HG02870 (cell line): Measurements from ENCODE around the gene CGB7.
"Not testable (repeated sequence)": the region's sequence is repeated elsewhere in the genome, so short reads cannot be mapped to it uniquely, and the experiment has no call there.

Experiments used
- ATAC-seq: cut with Tn5 transposase; IDR thresholded peaks from one replicate; pipeline ENCODE4 v1.9.1; 2021; ENCODE audit warnings: mild to moderate bottlenecking, moderate library complexity; ENCODE audit not compliant: unreplicated experiment

The CGB7 gene

DNA sequence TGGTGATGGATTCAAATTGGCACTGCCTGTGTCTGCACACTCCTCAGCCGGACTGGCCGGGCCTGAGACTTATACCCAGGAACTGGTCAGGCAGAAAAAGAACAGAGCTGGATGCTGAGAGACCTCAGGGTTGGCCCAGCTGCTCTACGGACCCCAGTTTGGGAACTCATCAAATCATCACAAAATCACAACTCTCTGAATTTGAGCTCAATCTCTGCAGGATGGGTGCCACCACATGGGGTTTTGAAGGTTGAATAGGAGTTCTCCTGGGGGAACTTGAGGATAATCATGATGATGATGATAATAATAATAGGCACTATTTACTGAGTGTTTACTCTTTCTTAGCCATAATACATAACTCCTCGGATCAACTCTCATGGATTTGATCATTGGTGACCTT, 14.9 kb downstream of the CGB7 start:
- ATAC-seq, result not testable (repeated sequence)

DNA sequence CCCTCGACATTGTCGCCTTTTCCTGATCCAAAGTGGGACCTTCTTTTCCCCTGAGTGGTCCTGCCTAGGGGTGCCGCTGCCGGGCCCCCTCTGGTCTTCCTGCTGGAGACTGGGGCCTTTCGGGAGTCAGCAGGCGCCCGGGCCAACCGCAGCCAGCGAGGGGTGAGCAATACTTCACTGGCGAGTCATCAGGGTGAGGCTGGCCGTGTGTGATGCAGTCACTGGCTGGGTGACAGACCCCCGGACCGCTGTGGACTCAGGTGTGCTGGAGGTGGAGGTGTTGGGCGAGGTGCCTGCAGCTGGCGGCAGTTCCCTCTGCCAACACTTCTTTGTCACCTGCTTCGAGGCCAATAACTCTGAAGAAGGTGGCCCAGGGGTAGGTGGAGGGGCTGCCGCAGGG, 15.4 kb downstream of the CGB7 start:
- no peak for ATAC-seq

DNA sequence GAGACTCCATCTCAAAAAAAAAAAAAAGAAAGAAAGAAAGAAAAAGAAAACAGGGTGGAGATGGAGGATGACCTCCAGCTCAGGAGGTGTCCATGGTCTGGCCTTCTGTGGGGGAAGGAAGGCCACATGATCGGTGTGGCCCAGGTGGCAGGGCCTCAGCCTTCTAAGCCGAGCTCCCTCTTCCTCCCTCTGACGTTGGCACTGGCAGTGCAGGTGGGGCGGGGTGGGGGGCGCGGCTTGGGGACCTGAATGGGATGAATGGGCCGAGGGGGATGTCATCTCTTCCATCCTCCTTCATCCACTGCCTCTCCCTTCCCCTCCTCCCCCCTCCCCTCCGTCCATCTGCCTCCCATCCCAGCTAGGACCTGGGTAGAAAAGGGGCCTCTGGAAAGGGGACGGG, 17.8 kb downstream of the CGB7 start:
- ATAC-seq, result not testable (repeated sequence)

DNA sequence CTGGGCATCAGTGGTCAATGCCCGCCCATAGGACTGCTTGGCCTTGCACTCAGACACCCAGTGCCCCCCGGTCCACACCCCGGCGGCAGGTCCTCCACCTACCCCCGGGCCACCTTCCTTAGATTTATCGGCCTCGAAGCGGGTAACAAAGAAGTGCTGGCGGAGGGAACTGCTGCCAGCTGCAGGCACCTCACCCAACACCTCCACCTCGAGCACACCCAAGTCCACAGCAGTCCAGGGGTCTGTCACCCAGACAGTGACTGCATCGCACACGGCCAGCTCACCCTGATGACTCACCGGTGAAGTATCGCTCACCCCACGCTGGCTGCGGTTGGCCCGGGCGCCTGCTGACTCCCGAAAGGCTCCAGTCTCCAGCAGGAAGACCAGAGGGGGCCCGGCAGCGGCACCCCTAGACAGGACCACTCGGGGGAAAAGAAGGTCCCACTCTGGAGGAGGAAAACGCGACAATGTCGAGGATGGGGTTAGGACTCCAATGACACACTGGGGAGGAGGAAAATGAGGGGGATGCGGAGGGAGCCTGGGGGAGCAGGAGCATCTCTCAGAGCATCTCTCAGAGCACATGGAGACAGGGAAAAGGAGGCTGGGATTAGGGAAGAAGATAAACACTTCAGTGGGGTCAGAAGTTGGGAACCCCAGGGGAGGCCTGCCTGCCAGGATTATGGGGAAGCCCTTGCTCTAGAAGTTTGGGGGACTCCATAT, 18.8 kb downstream of the CGB7 start:
- not testable (repeated sequence) for ATAC-seq

DNA sequence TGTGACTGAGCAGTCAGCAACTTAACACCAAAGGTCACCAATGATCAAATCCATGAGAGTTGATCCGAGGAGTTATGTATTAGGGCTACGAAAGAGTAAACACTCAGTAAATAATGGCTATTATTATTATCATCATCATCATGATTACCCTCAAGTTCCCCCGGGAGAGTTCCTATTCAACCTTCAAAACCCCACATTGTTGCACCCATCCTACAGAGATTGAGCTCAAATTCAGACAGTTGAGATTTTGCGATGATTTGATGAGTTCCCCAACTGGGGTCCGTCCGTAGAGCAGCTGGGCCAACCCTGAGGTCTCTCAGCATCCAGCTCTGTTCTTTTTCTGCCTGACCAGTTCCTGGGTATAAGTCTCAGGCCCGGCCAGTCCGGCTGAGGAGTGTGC, 19.4 kb downstream of the CGB7 start:
- not testable (repeated sequence) for ATAC-seq

DNA sequence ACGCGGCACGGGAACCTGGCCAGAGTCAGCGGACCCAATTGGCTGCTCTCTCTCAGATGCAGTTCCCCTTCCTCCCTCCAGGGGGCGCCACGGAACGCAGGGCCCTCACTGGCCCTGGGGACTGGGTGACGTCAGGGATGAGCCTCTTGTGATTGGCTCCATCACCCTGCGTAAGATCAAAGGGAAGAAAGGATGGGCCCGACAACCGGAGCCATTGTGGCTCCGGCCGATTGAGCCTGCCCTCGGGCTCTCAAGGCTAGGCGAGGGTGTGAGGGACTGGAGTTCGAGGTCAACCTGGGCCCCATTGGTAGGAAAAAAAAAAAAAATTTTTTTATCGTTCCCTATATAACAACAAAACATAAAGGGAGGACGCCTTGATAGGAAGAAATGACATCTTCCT, 20.7 kb downstream of the CGB7 start, which contains the start of gene CGB1:
TSS of gene CGB1 (minus strand) at position 81 of the 400 bp plus-strand sequence. CDS start 184 bp downstream, outside the sequence.
- ATAC-seq, result not testable (repeated sequence)

DNA sequence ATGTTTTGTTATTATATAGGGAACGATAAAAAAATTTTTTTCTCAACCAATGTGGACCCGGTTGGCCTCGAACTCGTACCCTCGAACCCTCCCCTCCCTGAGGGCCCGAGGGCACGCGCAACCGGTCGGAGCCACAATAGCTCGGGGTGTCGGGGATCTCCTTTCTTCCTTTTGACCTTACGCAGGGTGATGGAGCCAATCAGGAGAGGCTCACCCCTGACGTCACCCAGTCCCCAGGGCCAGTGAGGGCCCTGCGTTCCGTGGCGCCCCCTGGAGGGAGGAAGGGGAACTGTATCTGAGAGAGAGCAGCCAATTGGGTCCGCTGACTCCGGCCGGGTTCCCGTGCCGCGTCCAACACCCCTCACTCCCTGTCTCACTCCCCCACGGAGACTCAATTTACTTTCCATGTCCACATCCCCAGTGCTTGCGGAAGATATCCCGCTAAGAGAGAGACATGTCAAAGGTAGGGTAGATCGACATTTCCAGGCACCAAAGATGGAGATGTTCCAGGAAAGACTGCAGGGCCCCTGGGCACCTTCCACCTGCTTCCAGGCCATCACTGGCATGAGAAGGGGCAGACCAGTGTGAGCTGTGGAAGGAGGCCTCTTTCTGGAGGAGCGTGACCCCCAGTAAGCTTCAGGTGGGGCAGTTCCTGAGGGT, 25.8 kb downstream of the CGB7 start, which contains the start of gene CGB2:
TSS of gene CGB2 (plus strand) at position 249 of the 660 bp plus-strand sequence. CDS start at position 455, 206 bp downstream.
- ATAC-seq, result not testable (repeated sequence)

DNA sequence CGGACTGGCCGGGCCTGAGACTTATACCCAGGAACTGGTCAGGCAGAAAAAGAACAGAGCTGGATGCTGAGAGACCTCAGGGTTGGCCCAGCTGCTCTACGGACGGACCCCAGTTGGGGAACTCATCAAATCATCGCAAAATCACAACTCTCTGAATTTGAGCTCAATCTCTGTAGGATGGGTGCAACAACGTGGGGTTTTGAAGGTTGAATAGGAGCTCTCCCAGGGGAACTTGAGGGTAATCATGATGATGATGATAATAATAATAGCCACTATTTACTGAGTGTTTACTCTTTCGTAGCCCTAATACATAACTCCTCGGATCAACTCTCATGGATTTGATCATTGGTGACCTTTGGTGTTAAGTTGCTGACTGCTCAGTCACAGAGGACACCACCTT, 27.2 kb downstream of the CGB7 start:
- ATAC-seq, result not testable (repeated sequence)

DNA sequence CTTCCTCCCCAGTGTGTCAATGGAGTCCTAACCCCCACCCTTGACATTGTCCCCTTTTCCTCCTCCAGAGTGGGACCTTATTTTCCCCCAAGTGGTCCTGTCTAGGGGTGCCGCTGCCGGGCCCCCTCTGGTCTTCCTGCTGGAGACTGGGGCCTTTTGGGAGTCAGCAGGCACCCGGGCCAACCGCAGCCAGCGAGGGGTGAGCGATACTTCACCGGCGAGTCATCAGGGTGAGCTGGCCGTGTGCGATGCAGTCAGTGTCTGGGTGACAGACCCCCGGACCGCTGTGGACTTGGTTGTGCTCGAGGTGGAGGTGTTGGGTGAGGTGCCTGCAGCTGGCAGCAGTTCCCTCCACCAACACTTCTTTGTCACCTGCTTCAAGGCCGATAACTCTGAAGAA, 27.8 kb downstream of the CGB7 start:
- not testable (repeated sequence) for ATAC-seq

DNA sequence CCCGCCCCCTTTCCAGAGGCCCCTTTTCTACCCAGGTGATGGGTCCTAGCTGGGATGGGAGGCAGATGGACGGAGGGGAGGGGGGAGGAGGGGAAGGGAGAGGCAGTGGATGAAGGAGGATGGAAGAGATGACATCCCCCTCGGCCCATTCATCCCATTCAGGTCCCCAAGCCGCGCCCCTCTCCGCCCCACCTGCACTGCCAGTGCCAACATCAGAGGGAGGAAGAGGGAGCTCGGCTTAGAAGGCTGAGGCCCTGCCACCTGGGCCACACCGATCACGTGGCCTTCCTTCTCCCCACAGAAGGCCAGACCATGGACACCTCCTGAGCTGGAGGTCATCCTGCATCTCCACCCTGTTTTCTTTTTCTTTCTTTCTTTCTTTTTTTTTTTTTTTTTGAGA, 28.9 kb downstream of the CGB7 start:
- not testable (repeated sequence) for ATAC-seq

DNA sequence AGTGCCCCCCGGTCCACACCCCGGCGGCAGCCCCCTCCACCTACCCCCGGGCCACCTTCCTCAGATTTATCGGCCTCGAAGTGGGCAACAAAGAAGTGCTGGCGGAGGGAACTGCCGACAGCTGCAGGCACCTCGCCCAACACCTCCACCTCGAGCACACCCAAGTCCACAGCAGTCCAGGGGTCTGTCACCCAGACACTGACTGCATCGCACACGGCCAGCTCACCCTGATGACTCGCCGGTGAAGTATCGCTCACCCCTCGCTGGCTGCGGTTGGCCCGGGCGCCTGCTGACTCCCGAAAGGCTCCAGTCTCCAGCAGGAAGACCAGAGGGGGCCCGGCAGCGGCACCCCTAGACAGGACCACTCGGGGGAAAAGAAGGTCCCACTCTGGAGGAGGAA, 31.9 kb downstream of the CGB7 start:
- ATAC-seq, result not testable (repeated sequence)

DNA sequence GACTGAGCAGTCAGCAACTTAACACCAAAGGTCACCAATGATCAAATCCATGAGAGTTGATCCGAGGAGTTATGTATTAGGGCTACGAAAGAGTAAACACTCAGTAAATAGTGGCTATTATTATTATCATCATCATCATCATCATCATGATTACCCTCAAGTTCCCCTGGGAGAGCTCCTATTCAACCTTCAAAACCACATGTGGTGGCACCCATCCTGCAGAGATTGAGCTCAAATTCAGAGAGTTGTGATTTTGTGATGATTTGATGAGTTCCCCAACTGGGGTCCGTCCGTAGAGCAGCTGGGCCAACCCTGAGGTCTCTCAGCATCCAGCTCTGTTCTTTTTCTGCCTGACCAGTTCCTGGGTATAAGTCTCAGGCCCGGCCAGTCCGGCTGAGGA, 32.5 kb downstream of the CGB7 start:
- not testable (repeated sequence) for ATAC-seq

DNA sequence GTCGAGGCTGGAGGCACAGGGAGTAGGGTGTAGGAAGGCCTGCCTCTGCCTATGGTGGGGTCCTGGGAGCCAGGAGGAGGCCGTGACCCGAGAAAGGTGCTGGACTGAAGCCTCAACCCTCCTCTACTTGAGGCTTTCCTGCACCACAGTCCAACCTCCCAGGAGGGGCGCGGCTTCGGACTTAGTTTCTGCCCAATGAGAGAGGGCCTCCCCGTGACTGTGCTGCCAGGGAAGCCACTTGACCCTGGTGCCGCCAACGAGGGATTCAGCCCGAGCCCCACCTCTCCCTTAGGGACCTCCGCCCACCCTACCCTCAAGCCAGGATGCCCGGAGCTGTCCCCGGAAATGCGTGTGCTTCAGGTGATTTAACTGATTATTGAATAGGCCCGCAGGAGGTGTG, 33.3 kb downstream of the CGB7 start, which contains the start of gene CGB3:
TSS of gene CGB3 (minus strand) at position 101 of the 400 bp plus-strand sequence. CDS start 362 bp downstream, outside the sequence.
- ATAC-seq, result not testable (repeated sequence)

DNA sequence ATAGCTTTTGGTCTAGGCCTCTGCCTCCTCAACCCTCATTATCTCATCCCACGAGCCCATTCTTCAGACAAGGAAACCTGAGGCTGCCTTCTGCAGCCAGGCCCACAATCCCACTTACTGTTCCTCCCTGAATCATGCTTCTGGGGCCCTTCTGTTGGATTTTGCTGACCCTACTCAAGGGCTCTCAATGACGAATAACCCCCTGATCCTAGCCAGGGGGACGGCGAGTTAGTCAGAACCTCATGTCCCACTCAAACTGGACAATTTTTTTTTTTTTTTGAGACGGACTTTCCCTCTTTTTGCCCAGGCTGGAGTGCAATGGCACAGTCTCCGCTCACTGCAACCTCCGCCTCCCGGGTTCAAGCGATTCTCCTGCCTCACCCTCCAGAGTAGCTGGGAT, 35.4 kb downstream of the CGB7 start:
- no peak for ATAC-seq

DNA sequence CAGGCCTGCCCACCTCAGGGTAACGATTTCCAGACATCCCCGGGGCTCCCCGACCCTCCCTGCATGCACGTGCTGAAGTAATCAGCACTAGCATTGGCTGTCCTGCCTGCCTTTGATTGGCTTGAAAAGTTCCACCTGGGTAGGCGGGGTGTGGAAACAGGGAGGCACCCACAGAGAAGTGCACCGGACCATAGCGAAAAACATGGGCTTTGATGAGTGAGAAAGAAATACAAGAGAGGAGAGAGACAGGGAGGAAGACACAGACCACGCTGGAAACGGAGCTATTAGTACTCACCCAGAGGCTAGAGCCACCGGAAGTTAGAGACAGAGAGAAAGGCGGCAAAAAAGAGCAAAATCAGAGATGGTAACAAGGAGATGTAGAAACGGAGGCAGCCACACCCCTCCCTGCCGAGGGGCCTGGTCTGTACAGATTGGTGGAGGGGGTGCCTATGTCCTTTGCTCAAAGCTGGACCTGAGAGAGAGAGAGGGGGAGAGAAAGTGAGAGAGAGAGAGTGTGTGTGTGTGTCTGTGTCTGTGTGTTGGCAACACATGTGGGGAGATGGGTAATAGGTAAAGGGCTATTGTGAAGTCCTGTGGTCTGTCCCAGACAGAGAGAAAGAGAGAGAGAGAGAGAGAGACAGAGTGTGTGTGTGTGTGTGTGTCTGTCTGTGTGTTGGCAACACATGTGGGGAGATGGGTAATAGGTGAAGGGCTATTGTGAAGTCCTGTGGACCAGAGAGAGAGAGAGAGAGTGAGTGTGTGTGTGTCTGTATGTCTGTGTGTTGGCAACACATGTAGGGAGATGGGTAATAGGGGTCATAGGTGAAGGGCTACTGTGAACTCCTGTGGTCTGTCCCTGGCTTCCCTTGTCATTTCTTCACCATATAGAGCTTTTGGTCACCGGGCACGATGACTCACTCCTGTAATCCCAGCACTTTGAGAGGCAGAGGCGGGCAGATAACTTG, 36.3 kb downstream of the CGB7 start:
- ATAC-seq, result no peak

DNA sequence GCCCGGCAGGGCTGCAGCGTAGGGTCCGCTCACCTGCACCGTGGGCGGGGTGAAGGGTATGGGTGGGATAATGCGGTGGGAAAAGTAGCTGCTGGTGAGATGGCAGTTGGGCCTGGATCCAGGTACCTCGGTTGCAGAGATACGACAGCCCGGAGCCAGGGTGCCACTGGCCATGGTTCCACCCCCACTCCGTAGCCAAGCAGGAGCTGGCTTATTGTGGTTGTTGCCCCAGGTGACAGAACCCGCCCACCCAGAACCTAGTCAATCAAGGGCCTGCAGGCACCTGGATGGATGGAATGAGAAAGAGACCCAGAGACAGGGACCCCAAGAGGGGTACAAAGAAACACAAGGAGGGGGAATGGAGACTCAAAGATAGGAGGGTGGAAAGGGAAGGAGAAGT, 37.2 kb downstream of the CGB7 start:
- no peak for ATAC-seq

DNA sequence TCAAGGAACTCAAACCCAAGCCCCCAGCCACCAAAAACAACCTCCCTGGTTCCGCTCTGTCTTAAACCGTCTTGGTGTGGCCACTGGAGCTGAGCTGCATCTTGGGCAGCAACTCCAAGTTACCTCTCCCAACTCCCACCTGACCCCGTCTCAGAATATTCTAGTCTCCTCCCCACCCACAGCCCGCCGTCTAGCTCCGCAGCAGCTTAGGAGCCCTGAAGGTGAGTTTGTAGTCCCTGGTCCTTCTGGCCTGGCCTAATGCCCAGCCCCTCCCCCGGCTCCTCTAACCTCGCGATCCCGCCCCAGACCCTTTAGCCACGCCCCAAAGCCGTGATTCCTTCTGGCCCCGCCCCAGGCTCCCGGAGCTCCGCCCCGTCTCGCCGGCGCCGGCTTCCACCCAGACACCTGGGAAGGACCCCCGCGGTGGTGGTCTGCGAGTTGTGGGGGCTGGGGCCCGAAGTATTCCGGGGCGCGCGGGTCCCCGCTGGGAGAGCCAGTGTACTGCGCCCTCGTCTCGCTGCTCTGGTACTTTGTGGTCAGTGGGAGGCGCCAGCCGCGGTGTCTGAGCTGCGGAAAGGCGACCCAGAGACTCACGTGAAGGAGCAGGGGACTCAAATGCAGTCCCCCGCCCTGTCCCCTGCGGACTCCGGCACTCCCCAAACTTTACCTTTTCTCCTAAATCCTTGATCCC, 38.2 kb downstream of the CGB7 start:
- no peak for ATAC-seq

DNA sequence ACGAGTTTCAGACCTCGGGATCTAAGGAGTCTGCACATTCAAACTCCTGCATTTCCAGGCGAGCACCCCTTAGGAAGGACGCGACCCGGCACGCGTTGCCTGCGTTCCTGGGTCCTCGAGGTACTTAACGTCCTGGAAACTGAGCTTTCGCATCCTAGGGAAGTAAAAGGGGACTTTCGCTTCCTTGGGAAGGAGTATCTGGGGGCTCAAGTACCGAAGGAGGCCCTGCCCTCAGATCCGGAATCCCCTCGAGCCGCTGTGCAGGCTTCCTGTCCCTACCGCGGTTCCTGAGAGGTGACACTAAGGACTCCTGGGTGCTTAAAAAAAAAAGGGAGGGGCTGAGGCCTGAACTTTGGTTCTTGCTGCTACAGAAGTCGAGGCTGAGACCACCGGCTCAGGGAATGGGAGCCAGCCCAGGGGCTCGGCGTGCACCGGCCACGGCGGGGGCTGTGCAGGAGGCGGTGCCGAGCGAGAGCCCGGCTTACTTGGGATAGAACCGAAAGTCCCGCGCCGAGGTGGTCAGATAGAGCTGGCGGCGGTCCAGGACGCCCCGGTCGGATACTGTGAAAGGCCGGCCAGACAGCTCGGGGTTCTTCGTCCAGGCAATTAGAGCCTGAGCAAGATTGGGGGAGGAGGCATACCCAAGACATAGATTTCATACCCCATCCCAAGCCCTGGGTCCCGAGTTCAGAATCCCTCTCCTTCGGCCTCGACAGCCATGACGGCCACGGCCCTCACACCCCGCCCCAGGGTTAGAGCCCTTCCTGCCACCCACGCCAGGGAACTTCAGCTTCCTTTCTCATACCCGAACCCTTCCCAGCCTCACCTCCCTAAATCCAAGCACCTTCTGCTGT, 38.9 kb downstream of the CGB7 start:
- not testable (repeated sequence) for ATAC-seq

DNA sequence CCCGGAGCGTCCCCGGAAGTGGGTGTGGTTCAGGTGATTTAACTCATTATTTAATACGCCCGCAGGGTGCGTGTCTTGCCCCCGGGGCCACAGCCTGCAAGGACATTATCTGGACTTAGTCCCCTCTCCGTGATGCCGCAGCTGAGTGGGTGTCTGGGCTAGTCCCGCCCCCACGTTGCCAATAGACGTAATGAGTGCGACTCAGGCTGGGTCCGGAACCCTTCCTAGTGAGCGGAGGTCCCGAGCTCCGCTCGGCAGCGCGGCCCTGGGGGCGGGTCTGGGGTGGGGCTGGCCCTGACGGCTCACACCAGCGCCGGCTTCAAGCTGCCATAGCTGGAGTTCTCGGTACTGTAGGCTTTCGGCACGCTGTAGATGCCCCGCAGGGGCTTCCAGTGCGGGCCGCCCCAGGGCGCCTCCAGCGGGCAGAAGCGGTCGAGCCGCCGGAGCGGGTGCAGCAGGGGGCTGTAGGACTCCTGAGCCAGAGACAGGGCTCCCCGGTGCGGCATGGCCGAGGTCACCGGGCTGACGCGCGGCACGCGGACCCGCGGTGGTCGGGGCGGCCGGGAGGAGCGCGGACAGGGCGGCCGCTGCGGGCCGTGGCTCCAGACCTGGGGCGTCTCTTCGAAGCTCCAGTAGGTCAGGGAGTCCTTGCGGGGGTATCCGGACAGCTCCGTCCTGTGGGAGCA, 39.7 kb downstream of the CGB7 start:
- ATAC-seq, result no peak
